GM10248 (cell line): ENCODE measurements around the gene ZNF423.

Experiments used
- CTCF ChIA-PET: fragments of 300-600 bp; sonication (Branson Sonifier 250); formaldehyde crosslinking; extraction: SDS; loops from one replicate; lab custom pipeline; 2021; ENCODE audit warnings: antibody characterized with exemption; lab: Yijun Ruan, JAX
- POLR2A ChIA-PET: fragments of 350-650 bp; sonication (Branson Sonifier 250); formaldehyde crosslinking; extraction: SDS; loops from one replicate; lab custom pipeline; 2020; ENCODE audit warnings: antibody characterized with exemption; lab: Yijun Ruan, JAX
- DNase-seq: peaks from one replicate; pipeline ENCODE4 v3.0.0; 2012; ENCODE audit errors: extremely low spot score
- TF ChIP-seq, protein P1 (sequence below): IDR thresholded peaks from 2 replicates; pipeline ENCODE4 v1.5.1; 2012; ENCODE audit warnings: mild to moderate bottlenecking, low read depth; ENCODE audit errors: extremely low read depth, missing control alignments, control extremely low read depth

The ZNF423 gene

DNA sequence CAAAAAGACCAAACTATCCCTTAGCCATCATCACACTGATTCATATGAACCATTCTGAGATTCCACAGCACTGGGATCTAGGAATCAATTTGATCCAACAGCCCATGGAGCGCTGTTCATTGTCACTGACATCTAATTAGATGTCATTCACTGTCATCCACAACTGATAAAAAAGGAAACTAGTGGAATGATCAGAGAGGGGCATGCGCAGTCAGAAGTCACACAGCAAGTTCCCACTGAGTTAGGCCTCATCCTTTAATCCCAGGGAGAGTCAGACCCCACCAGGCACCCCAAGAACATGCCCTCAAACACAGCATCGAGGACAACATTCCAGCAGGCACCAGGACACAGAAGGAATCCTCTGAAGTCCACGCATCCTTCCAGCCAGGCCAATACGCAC is 88.5 kb downstream of the ZNF423 start:
- DNase-seq = no peak
- TF ChIP-seq, protein P1, sequence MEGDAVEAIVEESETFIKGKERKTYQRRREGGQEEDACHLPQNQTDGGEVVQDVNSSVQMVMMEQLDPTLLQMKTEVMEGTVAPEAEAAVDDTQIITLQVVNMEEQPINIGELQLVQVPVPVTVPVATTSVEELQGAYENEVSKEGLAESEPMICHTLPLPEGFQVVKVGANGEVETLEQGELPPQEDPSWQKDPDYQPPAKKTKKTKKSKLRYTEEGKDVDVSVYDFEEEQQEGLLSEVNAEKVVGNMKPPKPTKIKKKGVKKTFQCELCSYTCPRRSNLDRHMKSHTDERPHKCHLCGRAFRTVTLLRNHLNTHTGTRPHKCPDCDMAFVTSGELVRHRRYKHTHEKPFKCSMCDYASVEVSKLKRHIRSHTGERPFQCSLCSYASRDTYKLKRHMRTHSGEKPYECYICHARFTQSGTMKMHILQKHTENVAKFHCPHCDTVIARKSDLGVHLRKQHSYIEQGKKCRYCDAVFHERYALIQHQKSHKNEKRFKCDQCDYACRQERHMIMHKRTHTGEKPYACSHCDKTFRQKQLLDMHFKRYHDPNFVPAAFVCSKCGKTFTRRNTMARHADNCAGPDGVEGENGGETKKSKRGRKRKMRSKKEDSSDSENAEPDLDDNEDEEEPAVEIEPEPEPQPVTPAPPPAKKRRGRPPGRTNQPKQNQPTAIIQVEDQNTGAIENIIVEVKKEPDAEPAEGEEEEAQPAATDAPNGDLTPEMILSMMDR = no peak
- ChIA-PET POLR2A (no interaction called here), CTCF (no interaction called here)

DNA sequence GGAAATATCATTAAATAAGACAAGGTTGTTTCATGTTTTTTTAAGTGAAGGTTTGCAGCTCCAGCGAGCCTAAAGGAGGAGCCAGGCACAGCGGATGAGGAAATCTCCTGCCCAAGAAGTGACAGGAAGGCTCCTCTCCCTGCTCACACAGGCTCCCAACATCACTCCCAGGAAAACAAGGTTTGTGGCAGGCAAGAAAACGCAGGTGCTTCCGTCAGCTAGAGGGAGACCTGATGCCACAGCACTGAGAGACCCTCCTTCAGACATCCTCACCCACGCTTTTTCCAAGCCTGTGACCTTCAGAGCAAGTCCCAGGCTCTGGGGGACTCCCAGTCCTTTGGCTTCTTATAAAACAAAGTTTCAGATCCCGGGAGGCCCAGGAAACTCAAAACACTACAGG is 89.7 kb downstream of the ZNF423 start:
- CTCF ChIA-PET = no interaction called here
- TF ChIP-seq, protein P1 = no peak
- DNase-seq = no peak
- POLR2A ChIA-PET = no interaction called here

DNA sequence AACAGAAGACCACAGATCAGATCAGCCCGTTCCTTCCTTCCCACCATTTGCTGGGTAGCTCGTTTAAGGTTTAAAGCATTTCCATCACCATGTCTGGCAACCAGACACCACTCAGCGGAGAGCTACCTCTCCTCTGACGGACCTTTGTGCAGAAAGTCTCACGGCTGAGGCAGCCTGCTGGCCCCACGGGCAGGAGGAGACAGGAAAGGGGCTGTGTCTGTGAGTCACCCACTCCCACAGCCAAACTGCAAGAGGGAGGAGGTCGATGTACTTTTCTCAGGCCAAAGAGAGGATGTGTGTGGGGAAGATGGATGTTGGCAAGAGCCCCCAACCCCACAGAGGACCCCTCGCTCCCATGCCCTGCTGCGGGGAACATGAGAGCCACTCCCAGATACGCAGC is 92.1 kb downstream of the ZNF423 start:
- DNase-seq = no peak
- CTCF ChIA-PET = no interaction called here
- POLR2A ChIA-PET = no interaction called here
- TF ChIP-seq, protein P1 = no peak

- TF ChIP-seq, protein P1 = no peak
- no peak for DNase-seq
- POLR2A ChIA-PET = no interaction called here
- CTCF ChIA-PET = interaction anchor here (1.6 kb wide), 1 partner anchor 25 kb away, joined by 3 read pairs; no protein-coding TSS in a partner anchor
Measured at GRCh38 chr16:49760815-49761214, 95.1 kb downstream of the ZNF423 start.

DNA sequence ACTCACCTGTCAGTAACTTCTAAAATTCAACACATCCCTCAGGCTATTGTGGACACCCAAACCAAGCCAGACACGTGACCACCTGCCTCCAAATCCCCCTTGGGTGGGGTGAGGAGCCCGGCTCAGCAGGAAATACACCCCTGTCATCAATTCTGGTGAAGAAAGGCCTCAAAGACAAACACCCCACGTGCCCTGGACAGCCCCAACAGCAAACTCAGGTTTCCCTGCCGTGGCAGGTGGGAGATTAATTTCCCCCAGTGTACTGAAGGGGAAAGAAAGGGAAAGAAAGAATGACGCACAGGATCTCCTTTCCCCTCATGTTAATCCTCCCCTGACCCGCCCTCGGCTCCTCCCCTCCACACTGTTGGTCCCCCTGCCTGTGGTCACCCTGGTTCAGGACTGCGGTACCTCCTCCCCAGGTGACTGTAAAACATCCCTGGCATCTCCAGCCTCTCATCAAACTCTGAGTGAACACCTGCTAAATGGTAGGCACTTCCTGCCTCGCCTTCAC is 98.3 kb downstream of the ZNF423 start:
- TF ChIP-seq, protein P1 = no peak

DNA sequence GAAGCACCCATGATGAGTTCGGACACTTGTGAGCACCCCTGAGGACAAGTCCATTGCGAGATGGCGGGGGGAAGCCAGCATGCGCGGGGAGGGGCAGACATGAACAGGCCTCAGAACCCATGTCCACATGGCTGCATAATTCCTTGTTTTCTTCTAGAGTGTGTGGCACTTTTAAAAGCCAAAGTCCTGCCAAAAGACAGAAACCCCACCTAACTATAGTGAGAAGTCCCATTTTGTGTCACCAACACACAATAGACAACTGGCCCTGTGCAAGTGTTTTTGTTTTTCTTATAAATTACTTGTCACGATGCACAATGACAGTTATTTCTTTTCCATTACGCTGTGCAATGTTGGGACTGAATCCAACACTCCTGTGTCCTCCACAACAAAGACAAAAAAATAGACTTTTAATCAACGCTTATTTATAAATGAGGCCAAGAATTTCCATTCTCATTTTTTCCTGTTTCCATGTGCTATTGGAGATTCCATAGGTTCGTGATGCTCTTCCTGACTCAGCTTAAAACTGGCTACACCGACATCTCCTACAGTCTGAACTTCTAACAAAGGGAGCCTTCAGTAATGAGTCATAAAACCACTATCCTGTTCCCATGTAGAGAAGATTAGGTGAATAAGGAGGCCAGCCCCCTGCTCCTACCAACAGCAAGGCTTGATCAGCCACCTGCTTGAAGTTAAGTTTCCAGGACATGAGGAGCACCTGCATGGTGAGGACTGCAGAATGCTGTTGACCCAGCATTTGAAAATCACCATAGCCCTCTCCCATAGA is 98.9 kb downstream of the ZNF423 start:
- ChIA-PET CTCF (no interaction called here), POLR2A (no interaction called here)
- DNase-seq = no peak
- TF ChIP-seq, protein P1 = no peak

More for the DNA sequence above, 98.3 kb downstream of the ZNF423 start:
- POLR2A ChIA-PET = no interaction called here
- CTCF ChIA-PET = no interaction called here
- no peak for DNase-seq
